ENCODE measurements around the gene UBASH3A. TPM values are rescaled to one million over a fixed set of nuclear protein-coding genes. Genes with fewer than 3 reads are reported as not detected.

UBASH3A gene
- total and polyA plus RNA-seq, 12 donors, result 0.09 to 1.3 (median 0.15) TPM; not detected in 7

- intact Hi-C loops (cut with DNase I), result loop anchor here in 9 of 10 donors (5.0 to 10.0 kb wide), 6 partner anchors 100 to 297 kb away; partner anchors contain the start of gene TFF3 (in 2 of the 9)
- WGBS, 2 donors, result 76 to 80% methylated on average over 10 of the region's 10 CpGs
Observed at GRCh38 chr21:42444745-42445059, 41.0 kb downstream of the UBASH3A start.

GRCh38 chr21:42445311-42445710 is 41.6 kb downstream of the UBASH3A start:
- ATAC-seq (no peak), DNase-seq (no peak)
- intact Hi-C loops (cut with DNase I), result loop anchor here in 9 of 10 donors (5.0 to 10.0 kb wide), 6 partner anchors 101 to 298 kb away; partner anchors contain the start of gene TFF3 (in 2 of the 9)
- H3K27ac ChIP-seq, result no peak overlapping the region
- H3K9me3 ChIP-seq, result no peaks in the 10 kb centered on the region
- no peaks in the 10 kb centered on the region for H3K36me3 ChIP-seq
- peaks cover 0 to 4% (median 2%) of the 10 kb centered on the region in 9 donors for H3K4me1 ChIP-seq
- no peak overlapping the region for H3K4me3 ChIP-seq
- 73 to 86% methylated on average over 7 of the region's 7 CpGs for WGBS, 2 donors
- peaks cover 0 to 24% (median 5%) of the 10 kb centered on the region in 7 donors for H3K27me3 ChIP-seq
- no peak for TF ChIP-seq CTCF (IDR thresholded peaks at IDR 0.05)

More at GRCh38 chr21:42444745-42445059, 41.0 kb downstream of the UBASH3A start:
- Histone ChIP-seq H3K27me3 (peaks cover 0 to 24% (median 5%) of the 10 kb centered on the region in 7 donors), H3K4me1 (peaks cover 0 to 1% (median 0%) of the 10 kb centered on the region in 9 donors), H3K27ac (no peak overlapping the region), H3K9me3 (no peaks in the 10 kb centered on the region), H3K36me3 (no peaks in the 10 kb centered on the region), H3K4me3 (no peak overlapping the region)
- ATAC-seq (no peak), DNase-seq (no peak)
- TF ChIP-seq CTCF (IDR thresholded peaks at IDR 0.05), result no peak

GRCh38 chr21:42446531-42446930 is 42.8 kb downstream of the UBASH3A start:
- intact Hi-C loops (cut with DNase I), result loop anchor here in 9 of 10 donors (5.0 to 10.0 kb wide), 6 partner anchors 102 to 299 kb away; partner anchors contain the start of gene TFF3 (in 2 of the 9)
- no peak for ATAC-seq

GRCh38 chr21:42447182-42447581 is 43.5 kb downstream of the UBASH3A start:
- Histone ChIP-seq H3K4me3 (no peak overlapping the region), H3K27me3 (peaks cover 0 to 24% (median 5%) of the 10 kb centered on the region in 7 donors), H3K36me3 (no peaks in the 10 kb centered on the region), H3K4me1 (peaks cover 0 to 7% (median 4%) of the 10 kb centered on the region in 9 donors), H3K9me3 (no peaks in the 10 kb centered on the region), H3K27ac (no peak overlapping the region)
- intact Hi-C loops (cut with DNase I), result loop anchor here in 9 of 10 donors (5.0 to 10.0 kb wide), 6 partner anchors 102 to 300 kb away; partner anchors contain the start of gene TFF3 (in 2 of the 9)
- WGBS, 2 donors, result 77 to 83% methylated on average over 14 of the region's 14 CpGs
- DNase-seq (no peak), ATAC-seq (no peak)
- TF ChIP-seq CTCF (IDR thresholded peaks at IDR 0.05), result no peak

More at GRCh38 chr21:42446531-42446930, 42.8 kb downstream of the UBASH3A start:
- Histone ChIP-seq H3K4me1 (peaks cover 0 to 7% (median 4%) of the 10 kb centered on the region in 9 donors), H3K9me3 (no peaks in the 10 kb centered on the region), H3K27ac (no peak overlapping the region), H3K27me3 (peaks cover 0 to 24% (median 5%) of the 10 kb centered on the region in 7 donors), H3K4me3 (no peak overlapping the region), H3K36me3 (no peaks in the 10 kb centered on the region)
- no peak for DNase-seq
- WGBS, 2 donors, result 91% methylated on average over 4 of the region's 4 CpGs
- TF ChIP-seq CTCF (IDR thresholded peaks at IDR 0.05), result no peak
